Measurements from ENCODE around the gene FLNB.
A peak's percentile ranks its signal among the peaks of the same experiment; 100 is the strongest.

The FLNB gene

GRCh38 chr3:58161435-58162398 is 153.5 kb downstream of the FLNB start:
- DNase-seq, result no peak

- DNase-seq, result no peak
Measured at GRCh38 chr3:58163234-58163633, 155.0 kb downstream of the FLNB start.

GRCh38 chr3:58164199-58164879 is 156.1 kb downstream of the FLNB start:
- DNase-seq, result peak in 15 of 56 donors; percentile 9 to 75 (median 28)

- DNase-seq, result no peak
Measured at GRCh38 chr3:58164906-58165821, 156.9 kb downstream of the FLNB start.

- DNase-seq, result peak in 32 of 56 donors; percentile 4 to 74 (median 38)
Measured at GRCh38 chr3:58167431-58168351, 159.5 kb downstream of the FLNB start.

- DNase-seq, result no peak
Measured at GRCh38 chr3:58168498-58168897, 160.3 kb downstream of the FLNB start.

- no peak for DNase-seq
Measured at GRCh38 chr3:58169371-58169770, 161.1 kb downstream of the FLNB start.

DNA sequence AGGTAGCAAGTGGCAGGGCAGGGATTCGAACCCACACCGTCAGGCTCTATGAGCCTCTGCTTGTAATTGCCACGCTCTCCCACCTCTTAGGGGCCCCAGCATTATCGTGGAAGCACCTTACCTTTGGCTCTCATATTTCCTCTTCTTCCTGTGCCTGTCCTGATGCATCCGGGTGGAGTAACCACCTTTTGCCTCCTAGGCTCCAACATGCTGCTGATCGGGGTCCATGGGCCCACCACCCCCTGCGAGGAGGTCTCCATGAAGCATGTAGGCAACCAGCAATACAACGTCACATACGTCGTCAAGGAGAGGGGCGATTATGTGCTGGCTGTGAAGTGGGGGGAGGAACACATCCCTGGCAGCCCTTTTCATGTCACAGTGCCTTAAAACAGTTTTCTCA is 162.2 kb downstream of the FLNB start:
- no peak for DNase-seq

DNA sequence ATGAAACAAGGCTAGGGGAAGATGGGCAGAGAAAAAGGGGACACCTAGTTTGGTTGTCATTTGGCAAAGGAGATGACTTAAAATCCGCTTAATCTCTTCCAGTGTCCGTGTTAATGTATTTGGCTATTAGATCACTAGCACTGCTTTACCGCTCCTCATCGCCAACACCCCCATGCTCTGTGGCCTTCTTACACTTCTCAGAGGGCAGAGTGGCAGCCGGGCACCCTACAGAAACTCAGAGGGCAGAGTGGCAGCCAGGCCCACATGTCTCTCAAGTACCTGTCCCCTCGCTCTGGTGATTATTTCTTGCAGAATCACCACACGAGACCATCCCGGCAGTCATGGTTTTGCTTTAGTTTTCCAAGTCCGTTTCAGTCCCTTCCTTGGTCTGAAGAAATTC is 162.9 kb downstream of the FLNB start:
- DNase-seq, result no peak

- DNase-seq, result no peak
Measured at GRCh38 chr3:58173029-58173668, 164.9 kb downstream of the FLNB start.

- DNase-seq, result peak in 11 of 56 donors; percentile 4 to 42 (median 21)
Measured at GRCh38 chr3:58173669-58174398, 165.6 kb downstream of the FLNB start.

DNA sequence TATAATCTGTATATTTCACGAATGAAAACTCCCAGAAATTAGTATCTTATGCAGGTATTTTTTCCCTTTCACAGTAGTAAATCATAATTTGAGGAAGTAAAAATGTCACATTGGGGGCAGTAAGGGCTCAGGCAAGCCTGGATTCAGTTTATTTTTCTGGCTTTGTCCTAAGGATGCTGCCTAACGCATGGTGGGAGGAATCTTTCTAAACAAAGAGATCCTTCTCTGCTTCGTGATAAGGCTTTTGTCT is 166.9 kb downstream of the FLNB start:
- no peak for DNase-seq

- DNase-seq, result no peak
Measured at GRCh38 chr3:58175437-58176184, 167.4 kb downstream of the FLNB start.

GRCh38 chr3:58176185-58176530 is 167.9 kb downstream of the FLNB start:
- DNase-seq, result no peak

- no peak for DNase-seq
Measured at GRCh38 chr3:58176827-58177489, 168.7 kb downstream of the FLNB start.

- peak in 55 of 56 donors; percentile 22 to 92 (median 68) for DNase-seq
Measured at GRCh38 chr3:58177747-58178527, 169.7 kb downstream of the FLNB start.

DNA sequence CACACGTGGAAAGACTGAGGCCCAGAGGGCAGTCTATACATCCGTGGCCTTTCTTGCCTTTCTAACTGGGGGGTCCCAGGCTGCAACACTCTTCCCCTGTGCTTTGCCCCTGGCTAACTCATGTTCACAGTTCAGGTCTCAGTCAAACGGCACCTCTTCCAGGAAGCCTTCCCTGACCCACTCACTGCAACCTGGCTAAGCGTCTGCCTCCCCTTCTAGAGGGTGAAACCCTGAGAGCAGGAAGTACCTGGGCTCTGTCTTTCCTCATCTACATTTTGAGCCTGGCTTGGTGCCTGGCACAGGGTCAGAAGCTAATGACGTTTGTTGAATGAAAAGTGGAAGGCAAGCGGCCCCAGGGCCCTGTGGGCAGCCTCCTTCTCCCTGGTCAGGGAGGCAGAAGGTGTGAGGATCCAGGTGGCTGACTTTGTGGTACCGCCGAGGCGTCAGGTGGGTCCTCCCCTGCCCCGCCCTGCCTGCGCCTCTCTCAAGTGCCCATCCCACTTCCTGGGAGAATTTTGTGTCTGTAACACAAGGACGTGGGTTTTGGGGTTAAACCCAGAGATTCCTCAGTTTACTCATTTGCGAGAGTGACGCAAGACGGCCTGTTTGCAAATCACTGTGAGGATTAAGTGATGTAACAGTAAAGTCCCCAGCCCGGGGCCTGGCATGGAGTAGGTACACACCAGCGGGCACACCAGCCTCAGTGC is 170.5 kb downstream of the FLNB start:
- no peak for DNase-seq
